Activated T-cell treated with anti-CD3 and anti-CD28 coated beads, Interleukin-2, amount 50 U/mL, for 48 hours (primary cell): Measurements from ENCODE around the gene ATP6AP2.
"Not testable (repeated sequence)": the region's sequence is repeated elsewhere in the genome, so short reads cannot be mapped to it uniquely, and the experiment has no call there.

ENCODE experiments used
- DNase-seq, 2 experiments: peaks; one replicate each; pipeline ENCODE4 v3.0.0-alpha.2; 2020

Gene ATP6AP2

DNA sequence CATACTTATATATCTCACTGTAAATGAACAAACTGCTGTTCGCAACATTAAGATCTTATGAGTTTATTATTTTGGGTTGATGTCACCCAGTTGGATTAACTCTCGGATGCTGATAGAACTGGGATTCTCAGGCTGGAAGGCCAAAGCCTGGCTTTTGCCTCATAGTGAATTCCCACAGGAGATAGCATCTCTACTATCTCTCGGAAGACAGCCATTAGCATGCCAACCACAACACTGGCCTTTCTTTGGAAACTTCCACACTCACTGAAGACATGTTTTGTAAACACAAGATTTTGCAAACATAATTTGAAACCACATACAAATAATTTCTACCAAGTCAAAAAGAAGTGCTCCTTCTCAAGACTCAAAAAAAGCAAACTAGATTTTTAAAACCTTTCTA is 4.5 kb upstream of the ATP6AP2 start:
- no peak for DNase-seq

DNA sequence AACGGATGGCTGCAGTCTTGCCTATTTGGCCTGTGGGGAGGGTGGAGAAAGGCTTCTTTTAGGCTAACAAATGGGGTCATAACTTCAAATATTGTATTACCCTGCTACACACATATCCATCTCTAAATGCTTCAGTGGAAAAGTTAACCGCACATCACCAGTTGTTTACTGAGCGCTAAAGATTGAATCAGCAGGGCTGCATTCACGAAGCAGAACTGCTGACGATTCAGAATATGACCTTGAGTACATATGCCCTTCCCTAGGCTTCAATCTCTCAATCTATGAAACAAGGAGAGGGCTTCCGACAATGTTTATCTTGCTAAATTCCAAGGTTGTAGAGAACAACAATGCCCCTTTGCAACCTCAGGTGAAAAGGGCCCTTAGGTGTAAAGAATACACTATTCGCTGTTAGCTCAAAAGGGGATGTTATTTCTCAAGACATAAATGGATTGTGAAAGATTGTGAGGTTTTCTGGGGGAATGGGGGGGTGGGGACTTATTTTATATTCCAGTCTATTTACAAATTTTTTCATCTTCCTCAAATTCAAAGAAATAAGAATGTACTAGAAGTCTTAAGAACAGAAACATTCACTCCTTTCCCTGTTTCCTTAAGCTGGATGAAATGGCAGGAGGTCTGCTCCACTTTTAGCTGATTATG is 2.6 kb upstream of the ATP6AP2 start:
- no peak for DNase-seq

DNA sequence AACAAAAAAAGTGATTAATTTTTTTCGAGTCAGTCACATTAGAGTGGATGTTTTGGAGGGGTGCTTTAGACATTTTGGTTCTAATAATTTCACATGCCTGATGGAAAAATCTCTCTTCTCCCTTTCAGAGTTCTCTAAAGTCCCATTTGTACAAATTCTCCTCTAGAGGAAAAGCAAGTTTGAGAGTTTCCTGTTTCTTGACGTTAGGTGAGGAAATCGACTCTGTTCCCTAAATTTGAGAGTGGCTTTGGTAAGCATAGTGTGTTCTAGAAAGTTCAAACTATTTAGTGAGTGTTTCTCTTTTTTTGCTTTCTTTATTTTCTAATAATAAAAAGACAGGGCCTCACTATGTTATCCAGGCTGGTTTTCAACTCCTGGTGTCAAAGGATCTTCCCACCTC is 1.6 kb upstream of the ATP6AP2 start:
- DNase-seq: no peak

DNA sequence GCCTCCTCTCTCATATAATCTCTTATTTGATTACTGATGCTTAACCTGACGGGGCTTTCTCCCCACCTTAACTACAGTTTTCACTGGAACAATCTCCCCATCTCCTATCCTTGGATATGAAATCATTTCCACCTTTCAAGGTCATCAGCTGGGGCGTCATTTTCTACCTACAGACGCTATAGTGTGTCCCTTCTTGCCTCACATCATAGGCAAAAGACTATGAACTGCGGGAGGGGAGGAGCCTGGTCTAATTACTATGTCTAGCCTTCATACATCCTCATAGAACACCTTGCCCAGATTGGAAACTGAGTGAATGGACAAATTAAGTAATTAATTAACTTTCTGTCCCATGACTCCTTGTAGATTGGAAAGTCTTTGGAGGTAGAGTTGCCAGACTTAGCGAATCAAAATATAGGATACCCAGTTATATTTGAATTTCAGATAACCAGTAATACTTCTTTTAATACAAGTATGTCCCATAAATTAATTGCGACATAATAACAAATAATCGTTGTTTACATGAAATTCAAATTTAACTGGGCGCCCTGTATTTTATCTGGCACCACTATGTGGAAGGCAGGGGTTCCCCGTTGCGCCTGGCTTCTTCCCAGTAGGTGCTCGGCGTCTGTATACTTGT is 752 bp upstream of the ATP6AP2 start:
- DNase-seq: no peak

GRCh38 chrX:40581336-40581920 is 658 bp downstream of the ATP6AP2 start:
- DNase-seq: no peak

- not testable (repeated sequence) for DNase-seq
Observed at GRCh38 chrX:40582178-40582577, 1.4 kb downstream of the ATP6AP2 start.

DNA sequence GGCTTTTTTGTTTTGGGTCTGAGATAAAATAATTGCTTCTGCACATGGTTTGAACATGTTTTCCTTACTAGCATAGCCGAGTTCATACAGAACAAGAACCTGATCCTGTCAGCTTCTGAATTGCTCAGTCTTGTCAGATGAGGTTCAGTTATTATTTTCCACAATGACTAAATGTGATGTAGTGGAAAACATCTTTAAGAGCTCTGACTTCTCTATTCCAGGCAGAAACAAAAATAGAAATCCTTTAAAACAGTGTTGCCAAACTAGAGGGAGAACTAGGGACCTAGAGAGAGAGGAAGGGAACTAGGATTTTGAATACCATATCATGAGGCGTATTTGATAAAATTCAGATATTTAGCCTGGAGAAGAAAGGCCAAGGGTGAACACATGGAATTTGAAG is 2.0 kb downstream of the ATP6AP2 start:
- no peak for DNase-seq

DNA sequence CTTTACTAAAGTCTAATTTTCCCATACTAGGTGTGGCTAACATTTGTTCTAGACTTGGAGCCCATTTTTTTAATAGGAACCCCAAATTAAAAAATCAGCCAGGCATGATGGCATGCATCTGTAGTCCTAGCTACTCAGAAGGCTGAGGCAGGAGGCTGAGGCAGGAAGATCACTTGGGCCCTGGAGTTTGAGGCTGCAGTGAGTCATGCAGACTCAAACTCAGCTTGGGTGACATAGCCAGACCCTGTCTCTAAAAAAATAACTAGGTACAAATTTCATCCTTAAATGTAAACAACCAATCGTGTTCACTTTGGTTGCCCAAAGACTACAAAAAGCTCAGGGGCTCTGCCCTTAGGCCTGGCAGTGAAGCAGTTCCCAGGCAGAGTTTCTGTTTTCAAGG is 6.9 kb downstream of the ATP6AP2 start:
- DNase-seq: not testable (repeated sequence)

GRCh38 chrX:40589616-40590321 is 9.0 kb downstream of the ATP6AP2 start:
- DNase-seq: peak; percentile 43 to 50

- DNase-seq: no peak
Observed at GRCh38 chrX:40603446-40603845, 22.7 kb downstream of the ATP6AP2 start.

GRCh38 chrX:40607381-40607780 is 26.6 kb downstream of the ATP6AP2 start:
- no peak for DNase-seq

DNA sequence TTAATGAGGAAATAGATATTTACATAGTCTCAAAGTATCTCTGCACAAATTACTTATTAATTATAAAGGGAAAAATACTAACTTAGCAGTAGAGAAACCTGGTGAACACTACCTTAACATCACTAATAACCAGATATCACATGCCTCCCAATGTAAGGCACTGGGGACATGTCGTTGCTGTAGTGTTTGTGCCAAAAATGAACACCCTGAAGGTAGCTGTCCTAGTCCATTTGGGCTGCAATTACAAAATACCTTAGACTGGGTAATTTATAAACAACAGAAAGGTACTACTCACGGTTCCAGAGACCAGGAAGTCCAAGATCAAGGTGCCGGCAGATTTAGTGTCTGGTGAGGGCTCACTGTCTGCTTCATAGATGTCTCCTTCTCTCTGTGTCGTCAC is 31.7 kb downstream of the ATP6AP2 start:
- no peak for DNase-seq

- no peak for DNase-seq
Observed at GRCh38 chrX:40615976-40616375, 35.2 kb downstream of the ATP6AP2 start.

DNA sequence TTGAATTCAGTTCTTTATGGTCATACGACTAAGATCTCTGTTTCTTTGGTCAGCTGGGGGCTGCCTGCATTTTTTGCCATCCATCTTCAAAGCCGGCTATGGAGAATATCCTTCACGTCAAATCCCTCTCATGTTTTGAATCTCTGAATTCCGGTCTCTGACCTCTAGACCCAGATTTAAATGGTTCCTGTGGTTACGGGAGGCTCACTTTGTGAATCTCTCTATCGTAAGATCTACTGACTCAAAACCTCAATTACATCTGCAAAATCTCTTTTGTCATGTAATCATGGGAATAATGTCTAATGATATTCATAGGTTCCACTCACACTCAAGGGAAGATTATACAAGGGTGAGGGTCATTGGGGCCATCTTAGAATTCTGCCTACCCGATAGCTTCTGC is 36.8 kb downstream of the ATP6AP2 start:
- DNase-seq: no peak

GRCh38 chrX:40622479-40623138 is 41.8 kb downstream of the ATP6AP2 start:
- no peak for DNase-seq

- no peak for DNase-seq
Observed at GRCh38 chrX:40623139-40623536, 42.4 kb downstream of the ATP6AP2 start, which contains the start of gene MPC1L. Gene MPC1L, plus strand, starts transcription at chrX:40623428. Its CDS starts 138 bp downstream, at chrX:40623566.

DNA sequence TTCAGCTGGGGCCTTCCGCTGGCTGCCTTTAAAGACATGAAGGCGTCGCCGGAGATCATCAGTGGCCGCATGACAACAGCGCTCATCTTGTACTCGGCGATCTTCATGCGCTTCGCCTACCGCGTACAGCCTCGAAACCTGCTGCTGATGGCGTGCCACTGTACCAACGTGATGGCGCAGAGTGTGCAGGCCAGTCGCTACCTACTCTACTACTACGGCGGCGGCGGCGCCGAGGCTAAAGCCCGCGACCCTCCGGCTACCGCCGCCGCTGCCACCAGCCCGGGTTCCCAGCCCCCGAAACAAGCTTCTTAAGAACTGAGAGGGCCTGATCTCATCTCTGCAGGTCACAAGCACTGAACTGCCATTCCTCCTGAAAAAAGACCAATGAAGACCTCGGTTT is 42.9 kb downstream of the ATP6AP2 start:
- no peak for DNase-seq

- DNase-seq: no peak
Observed at GRCh38 chrX:40625294-40625693, 44.5 kb downstream of the ATP6AP2 start.

DNA sequence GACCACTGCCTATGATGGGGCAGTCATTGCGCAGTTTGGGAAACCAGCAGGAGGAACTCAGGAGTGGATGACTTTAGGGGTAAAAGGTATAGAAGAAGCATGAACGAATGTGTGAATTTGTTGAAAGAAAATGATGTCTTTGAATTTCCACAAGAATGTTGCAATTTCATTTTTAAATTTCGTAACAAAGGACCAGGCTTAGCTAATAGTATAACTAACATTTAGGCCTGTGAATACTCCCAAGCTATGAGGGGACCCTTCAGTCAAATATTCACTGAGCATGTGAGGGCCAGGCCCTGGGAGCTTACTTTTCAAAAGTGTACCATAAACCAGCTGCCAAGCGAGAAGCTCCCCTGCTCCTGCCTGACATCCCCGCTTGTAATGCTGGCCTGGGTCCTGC is 47.7 kb downstream of the ATP6AP2 start:
- no peak for DNase-seq

GRCh38 chrX:40632199-40632598 is 51.4 kb downstream of the ATP6AP2 start:
- no peak for DNase-seq

- no peak for DNase-seq
Observed at GRCh38 chrX:40637687-40638086, 56.9 kb downstream of the ATP6AP2 start.

DNA sequence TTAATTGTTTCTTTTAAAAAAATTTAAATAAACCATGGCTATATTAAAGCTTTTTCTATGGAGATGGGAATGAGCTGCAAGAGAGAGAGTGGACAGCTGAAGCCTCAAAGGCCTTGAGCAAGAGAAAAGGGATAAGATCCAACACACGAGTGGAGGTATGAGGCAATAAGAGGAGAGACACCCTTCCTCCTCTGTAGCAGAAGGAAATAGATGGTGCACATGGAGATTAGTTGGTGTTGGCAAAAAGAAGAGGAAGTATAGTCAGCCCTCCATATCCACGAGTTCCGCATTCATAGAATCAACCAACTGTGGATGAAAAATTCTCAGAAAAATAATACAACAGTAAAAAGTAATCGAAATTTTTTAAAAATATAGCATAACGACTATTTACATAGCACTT is 63.4 kb downstream of the ATP6AP2 start:
- DNase-seq: no peak

GRCh38 chrX:40644821-40645358 is 64.1 kb downstream of the ATP6AP2 start:
- DNase-seq: peak; percentile 62 to 66
